Pancreas (tissue), 10 donors: ENCODE data around the gene SCAMP5. TPM values are rescaled to one million over a fixed set of nuclear protein-coding genes. Genes with fewer than 3 reads are reported as not detected.

Experiments
- ATAC-seq, 4 donors: fragments of 200-7000 bp; cut with Tn5 transposase; one replicate each; pipeline versions ENCODE4 v1.8.0 to v1.9.1; 2020; ENCODE audit warnings: mild to moderate bottlenecking in 4 of 4, moderate library complexity in 4 of 4
- DNase-seq, 6 donors: peaks; one replicate each; pipeline ENCODE4 v3.0.0-alpha.2; 2020
- FAIRE-seq: peaks from 2 replicates; lab custom pipeline; 2012; peaks lifted over from hg19 to GRCh38; lab: Jason Lieb, UNC
- H3K27ac ChIP-seq, 4 donors: fragments of 200-600 bp; sonication (generic); 1 replicate in 3 of 4; 2 replicates in 1 of 4; pipeline versions ENCODE4 v1.5.0 to v1.8.0; 2020
- H3K27me3 ChIP-seq, 4 donors: fragments of 200-600 bp; one replicate each; pipeline ENCODE4 v1.8.0; 2021
- H3K36me3 ChIP-seq, 3 donors: fragments of 200-600 bp; sonication (generic) in 1 of 3; one replicate each; pipeline versions ENCODE4 v1.5.0 to v1.8.0; 2020 to 2021
- H3K4me1 ChIP-seq, 3 donors: fragments of 200-600 bp; one replicate each; pipeline ENCODE4 v1.8.0; 2021
- H3K4me3 ChIP-seq, 4 donors: fragments of 200-600 bp; sonication (generic) in 2 of 4; one replicate each; pipeline versions ENCODE4 v1.5.0 to v1.8.0; 2020 to 2021
- H3K9me3 ChIP-seq, 4 donors: fragments of 200-600 bp; one replicate each; pipeline ENCODE4 v1.8.0; 2021
- WGBS, 2 donors: extraction: QIAGEN DNeasy Blood & Tissue Kit; methylation state at CpG; one replicate each; pipeline ENCODE4 v1.1.7; 2013; 5-methylcytosine and 5-hydroxymethylcytosine counted together
- intact Hi-C, 3 donors: fragments of 100-400 bp; cut with DNase I; formaldehyde crosslinking; loops; one replicate each; pipeline versions ENCODE4 v1.11.1 to v1.14.2; 2022
- polyA plus RNA-seq, 2 donors: library from polyadenylated mRNA; stranded (reverse); fragments of 200-250 nt; gene quantifications; one replicate each; pipeline ENCODE4 v1.2.3, GENCODE V29; 2013
- total RNA-seq, 6 donors: library from RNA; stranded (reverse); fragmentation: NEBNext Ultra II Directional in 4 of 6; extraction: Animal tissue kit (Norgen Biotek cat#: 25700) in 4 of 6; gene quantifications; one replicate each; pipeline versions ENCODE4 v1.2.1 to v1.2.4, GENCODE V29; 2021 to 2023
- TF ChIP-seq, protein P1 (sequence below), 4 donors: fragments of 200-600 bp; sonication (generic) in 3 of 4; IDR thresholded peaks; one replicate each; pipeline versions ENCODE4 v1.5.0 to v1.8.0; 2021; ENCODE audit warnings: antibody characterized with exemption in 4 of 4
- donor health status: healthy with polysubstance abuse.
- donor health status: DM: no; HTN: no; CAD: no; lungs with moderate emphysema.
- donor health status: DM: no; HTN: no; CAD: no.
- donor health status: control.
- donor health status: control.
- donor health status: Bipolar disorder and iron deficiency.
- donor health status: DM: yes; HTN: yes; CAD: no.
- donor health status: DM: no; HTN: no; CAD: no.
- donor health status: DM: no; HTN: no; CAD: no.
- donor health status: DM: yes; HTN: yes; CAD: no.

SCAMP5 gene
- total and polyA plus RNA-seq, 8 donors: 24.5 to 59.2 (median 38.8) TPM

DNA sequence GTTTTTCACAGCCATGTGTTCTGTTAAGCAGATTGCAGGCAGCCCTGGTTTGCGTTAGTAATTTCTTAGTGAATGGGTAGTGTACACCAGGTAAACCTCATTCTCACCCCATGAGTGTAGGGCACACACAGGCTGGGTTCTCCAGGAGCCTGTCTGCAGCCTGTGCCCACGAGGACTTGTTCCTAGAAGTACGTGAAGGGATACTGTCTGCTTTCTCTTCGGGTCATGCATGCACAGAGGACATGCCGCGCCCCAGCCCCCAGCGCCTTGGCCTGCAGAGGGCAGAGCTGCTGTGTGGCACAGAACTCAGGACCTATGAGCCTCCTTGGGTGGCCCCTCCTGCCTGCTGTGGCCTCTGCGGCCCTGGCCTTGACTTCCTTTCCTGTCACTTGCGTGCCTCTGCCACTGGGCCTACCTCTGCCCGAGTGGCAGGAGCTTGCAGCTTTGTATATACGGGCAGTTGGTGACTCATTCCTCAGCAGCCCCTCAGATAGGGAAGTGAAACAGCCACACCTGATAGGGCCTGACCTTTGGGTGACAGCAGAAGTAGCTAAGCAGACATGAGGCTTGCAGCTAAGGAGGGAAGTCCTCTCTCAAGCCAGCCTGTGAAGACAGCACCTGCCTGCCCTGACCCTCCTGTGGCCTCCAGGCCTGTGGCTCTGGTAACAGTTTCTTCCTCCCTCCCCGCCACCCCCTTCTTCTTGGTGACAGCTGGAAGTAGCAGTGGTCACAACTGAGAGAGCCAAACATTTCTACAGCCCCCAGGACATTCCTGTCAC, 47.6 kb downstream of the SCAMP5 start:
- TF ChIP-seq, protein P1, sequence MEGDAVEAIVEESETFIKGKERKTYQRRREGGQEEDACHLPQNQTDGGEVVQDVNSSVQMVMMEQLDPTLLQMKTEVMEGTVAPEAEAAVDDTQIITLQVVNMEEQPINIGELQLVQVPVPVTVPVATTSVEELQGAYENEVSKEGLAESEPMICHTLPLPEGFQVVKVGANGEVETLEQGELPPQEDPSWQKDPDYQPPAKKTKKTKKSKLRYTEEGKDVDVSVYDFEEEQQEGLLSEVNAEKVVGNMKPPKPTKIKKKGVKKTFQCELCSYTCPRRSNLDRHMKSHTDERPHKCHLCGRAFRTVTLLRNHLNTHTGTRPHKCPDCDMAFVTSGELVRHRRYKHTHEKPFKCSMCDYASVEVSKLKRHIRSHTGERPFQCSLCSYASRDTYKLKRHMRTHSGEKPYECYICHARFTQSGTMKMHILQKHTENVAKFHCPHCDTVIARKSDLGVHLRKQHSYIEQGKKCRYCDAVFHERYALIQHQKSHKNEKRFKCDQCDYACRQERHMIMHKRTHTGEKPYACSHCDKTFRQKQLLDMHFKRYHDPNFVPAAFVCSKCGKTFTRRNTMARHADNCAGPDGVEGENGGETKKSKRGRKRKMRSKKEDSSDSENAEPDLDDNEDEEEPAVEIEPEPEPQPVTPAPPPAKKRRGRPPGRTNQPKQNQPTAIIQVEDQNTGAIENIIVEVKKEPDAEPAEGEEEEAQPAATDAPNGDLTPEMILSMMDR (IDR thresholded peaks at IDR 0.05): peak; percentile 33 to 43 (median 40)
- DNase-seq: peak; percentile 83 to 91 (median 85)
- no peaks in the 10 kb centered on the region for H3K36me3 ChIP-seq
- intact Hi-C loops: loop anchor here in 1 of 3 donors (5.0 kb wide), 1 partner anchor 159 kb away; the partner anchor contains the start of gene C15orf39
- H3K9me3 ChIP-seq: no peaks in the 10 kb centered on the region
- H3K27ac ChIP-seq: peak overlapping the region; percentile 81 to 93 (median 86)
- WGBS, 2 donors: 27 to 38% methylated on average over 12 of the region's 12 CpGs
- ATAC-seq: peak; percentile 73 to 83 (median 78)
- H3K4me1 ChIP-seq: peaks cover 35 to 53% (median 42%) of the 10 kb centered on the region in 3 donors
- no peak for FAIRE-seq
- peak overlapping the region in 1 of 4 donors; percentile 26 for H3K4me3 ChIP-seq
- no peaks in the 10 kb centered on the region for H3K27me3 ChIP-seq

DNA sequence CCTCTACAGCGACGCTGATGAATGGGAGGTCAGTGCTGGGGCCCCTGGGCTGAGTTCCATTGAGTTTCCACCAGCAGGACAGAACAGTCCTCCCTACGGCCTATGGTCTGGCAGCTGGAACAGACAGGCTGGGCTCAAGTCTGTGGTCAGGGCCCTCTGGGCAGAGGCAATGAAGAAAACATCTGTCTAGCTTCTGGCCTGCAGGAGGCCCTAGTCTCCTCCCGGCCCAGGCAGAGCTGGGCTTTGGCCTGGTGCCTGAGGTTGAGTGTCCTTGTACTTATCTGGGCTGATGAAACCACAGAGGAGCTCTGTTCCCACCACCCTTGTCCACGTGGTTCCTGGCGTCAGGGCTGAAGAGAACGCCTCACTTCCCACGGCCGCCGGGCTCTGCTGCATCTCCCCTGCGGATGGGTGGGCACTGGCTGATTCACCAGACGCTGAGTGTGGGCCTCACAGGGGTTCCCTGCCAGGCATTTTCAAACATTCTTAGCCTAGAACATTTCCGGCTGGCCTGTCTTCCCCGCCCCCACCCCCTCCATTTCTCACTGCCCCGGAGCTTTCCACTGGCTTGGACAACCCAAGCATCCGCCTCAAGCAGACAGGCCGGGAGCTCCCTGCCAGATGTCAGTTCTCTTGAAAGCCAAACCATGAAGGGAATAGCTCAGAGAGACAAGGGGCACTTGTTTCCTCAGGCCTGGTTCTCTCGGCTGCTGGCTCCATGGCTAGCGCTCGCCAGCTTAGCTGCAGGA, 48.3 kb downstream of the SCAMP5 start:
- peak; percentile 87 to 97 (median 96) for DNase-seq
- WGBS, 2 donors: 17 to 19% methylated on average over 20 of the region's 20 CpGs
- FAIRE-seq: no peak
- peaks cover 35 to 60% (median 45%) of the 10 kb centered on the region in 3 donors for H3K4me1 ChIP-seq
- H3K27ac ChIP-seq: peak overlapping the region; percentile 81 to 93 (median 86)
- no peaks in the 10 kb centered on the region for H3K9me3 ChIP-seq
- intact Hi-C loops: loop anchor here in 1 of 3 donors (5.0 kb wide), 1 partner anchor 159 kb away; the partner anchor contains the start of gene C15orf39
- peak overlapping the region in 1 of 4 donors; percentile 26 for H3K4me3 ChIP-seq
- H3K27me3 ChIP-seq: no peaks in the 10 kb centered on the region
- TF ChIP-seq, protein P1 (IDR thresholded peaks at IDR 0.05): peak in 1 of 4 donors; percentile 15
- peak; percentile 81 to 90 (median 86) for ATAC-seq
- H3K36me3 ChIP-seq: no peaks in the 10 kb centered on the region

DNA sequence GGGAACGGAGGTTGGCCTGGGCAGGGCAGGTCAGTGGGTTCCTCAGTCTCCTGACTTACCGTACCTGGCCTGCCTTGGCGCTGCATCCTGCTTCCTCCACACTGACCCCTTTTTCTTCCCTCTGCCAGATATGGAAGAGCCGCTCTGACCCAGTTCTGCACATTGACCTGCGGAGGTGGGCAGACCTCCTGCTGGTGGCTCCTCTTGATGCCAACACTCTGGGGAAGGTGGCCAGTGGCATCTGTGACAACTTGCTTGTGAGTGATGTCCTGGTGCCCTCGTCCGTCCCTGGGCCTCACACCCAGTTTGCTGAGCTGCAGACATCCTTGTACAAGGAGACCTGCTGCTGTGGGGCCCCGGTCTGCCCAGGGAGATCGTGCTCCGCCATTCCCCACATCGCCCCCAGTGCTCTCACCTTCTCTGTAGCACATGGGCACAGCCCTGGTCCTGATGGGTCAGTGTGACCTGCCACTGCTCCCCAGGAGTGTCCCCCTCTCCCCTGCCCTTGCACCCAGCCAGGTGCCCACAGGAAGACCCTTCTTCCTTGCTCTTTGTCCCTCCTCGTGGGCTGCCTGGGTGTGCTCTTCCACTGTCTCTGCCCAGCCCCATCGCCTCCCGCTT, 49.0 kb downstream of the SCAMP5 start:
- Histone ChIP-seq H3K27me3 (no peaks in the 10 kb centered on the region), H3K27ac (peak overlapping the region; percentile 81 to 93 (median 86)), H3K4me3 (peak overlapping the region in 1 of 4 donors; percentile 26), H3K4me1 (peaks cover 41 to 66% (median 52%) of the 10 kb centered on the region in 3 donors), H3K9me3 (no peaks in the 10 kb centered on the region), H3K36me3 (no peaks in the 10 kb centered on the region)
- intact Hi-C loops: loop anchor here in 1 of 3 donors (5.0 kb wide), 1 partner anchor 158 kb away; the partner anchor contains the start of gene C15orf39
- 80 to 84% methylated on average over 14 of the region's 14 CpGs for WGBS, 2 donors
- DNase-seq (no peak), ATAC-seq (no peak), FAIRE-seq (no peak)
- TF ChIP-seq, protein P1 (IDR thresholded peaks at IDR 0.05): no peak

DNA sequence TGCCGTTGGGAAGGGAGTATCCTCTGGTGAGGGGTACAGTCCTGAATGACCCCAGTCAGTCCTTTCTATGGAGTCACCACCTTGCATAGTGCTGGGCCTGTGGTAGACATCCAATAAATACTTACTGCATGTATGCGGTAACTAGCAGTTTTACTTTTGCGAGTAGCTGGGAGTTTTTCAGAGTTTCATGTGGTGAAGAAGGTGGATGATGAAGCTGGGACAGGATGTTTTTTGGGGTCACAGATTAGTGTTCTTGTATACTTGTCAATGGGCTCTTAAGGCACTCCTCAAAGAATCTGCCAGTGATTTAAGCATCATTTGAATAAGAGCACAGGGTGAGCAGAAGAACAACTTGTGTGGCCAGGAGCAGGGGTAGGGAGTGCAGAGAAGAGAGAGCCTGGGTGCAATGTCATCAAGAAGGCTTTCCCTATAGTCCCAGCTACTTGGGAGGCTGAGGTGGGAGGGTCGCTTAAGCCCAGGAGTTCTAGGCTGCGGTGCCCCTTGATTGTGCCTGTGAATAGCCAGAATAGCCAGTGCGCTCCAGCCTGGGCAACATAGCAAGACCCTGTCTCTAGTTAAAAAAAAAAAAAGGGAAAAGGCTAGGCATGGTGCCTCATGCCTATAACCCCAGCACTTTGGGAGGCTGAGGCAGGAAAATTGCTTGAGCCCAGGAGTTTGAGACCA, 50.1 kb downstream of the SCAMP5 start:
- H3K27me3 ChIP-seq: no peaks in the 10 kb centered on the region
- H3K4me3 ChIP-seq: no peak overlapping the region
- TF ChIP-seq, protein P1 (IDR thresholded peaks at IDR 0.05): no peak
- ATAC-seq: no peak
- no peak for FAIRE-seq
- H3K27ac ChIP-seq: peak overlapping the region in 1 of 4 donors; percentile 79
- WGBS, 2 donors: 92 to 97% methylated on average over 6 of the region's 6 CpGs
- intact Hi-C loops: no loop called here
- no peaks in the 10 kb centered on the region for H3K36me3 ChIP-seq
- H3K9me3 ChIP-seq: no peaks in the 10 kb centered on the region
- no peak for DNase-seq
- peaks cover 47 to 70% (median 60%) of the 10 kb centered on the region in 3 donors for H3K4me1 ChIP-seq
